ENCODE results near the gene SFXN5. TPM values are rescaled to one million over a fixed set of nuclear protein-coding genes. Genes with fewer than 3 reads are reported as not detected.
A peak's percentile ranks its signal among the peaks of the same experiment; 100 is the strongest.

SFXN5 gene
- polyA plus RNA-seq, 2 of the 4 experiments (the other 2 are of a cell fraction) = 16.7 to 19.6 TPM

GRCh38 chr2:73112913-73113854, 41.7 kb upstream of the SFXN5 start, which contains the start of gene RAB11FIP5:
TSS of gene RAB11FIP5 (minus strand) at chr2:73112948. CDS start at chr2:73112777, 171 bp downstream.
- Histone ChIP-seq H3K4me1 (peaks cover 20% of the 10 kb centered on the region), H3K27ac (peak within 1 kb of the TSS; percentile 86 to 92), H3K4me2 (peak within 1 kb of the TSS; percentile 88), H3K4me3 (peak within 1 kb of the TSS; percentile 91), H3K9me3 (no peaks in the 10 kb centered on the region)
- FAIRE-seq (no peak), DNase-seq (ENCODE audit: low read depth in 1 of 2, low spot score in 1 of 2) (peak; percentile 67 to 81), ATAC-seq (peak; percentile 77 to 88)
- WGBS (ENCODE audit: missing lambda C conversion rate) = 3% methylated on average over 41 of the region's 93 CpGs
- ChIA-PET CTCF (interaction anchor here (0.8 to 11.2 kb wide), 11 partner anchors 11 to 176 kb away, joined by 3 to 114 read pairs (median 7); no protein-coding TSS in a partner anchor), POLR2A (interaction anchor here (0.5 to 1.6 kb wide), 6 partner anchors 13 to 121 kb away, joined by 3 to 7 read pairs (median 4); partner anchors contain the start of genes CCT7 and SFXN5)
- TF ChIP-seq TFCP2L1 (CRISPR knock-in tag; IDR thresholded peaks at IDR 0.05) (peak; percentile 22; the same call in 1 of the 2 replicates), RFX5 (IDR thresholded peaks at IDR 0.05) (no peak), MAFK (IDR thresholded peaks at IDR 0.05; ENCODE audit: partially characterized antibody) (no peak), HDAC2 (IDR thresholded peaks at IDR 0.05) (0 out of 2 replicates have a peak, but pooled peaks have one; percentile 36), REST (IDR thresholded peaks at IDR 0.05) (peak; percentile 37; the same call in 1 of the 2 replicates), USF2 (IDR thresholded peaks at IDR 0.05) (peak; percentile 67), POLR2A (IDR thresholded peaks at IDR 0.05; ENCODE audit: low read length) (peak; percentile 23; the same call in 1 of the 2 replicates), FOXS1 (CRISPR knock-in tag; IDR thresholded peaks at IDR 0.05) (no peak), TP53 (CRISPR knock-in tag; IDR thresholded peaks at IDR 0.05) (0 out of 2 replicates have a peak, but pooled peaks have one; percentile 9), FOSL2 (IDR thresholded peaks at IDR 0.05) (no peak), FOSL2 (CRISPR knock-in tag; IDR thresholded peaks at IDR 0.05) (peak; percentile 73), RNF2 (IDR thresholded peaks at IDR 0.05; ENCODE audit: borderline replicate concordance, low read depth) (peak; percentile 49; the same call in 1 of the 2 replicates), EP300 (IDR thresholded peaks at IDR 0.05) (no peak), PBX3 (IDR thresholded peaks at IDR 0.05) (peak; percentile 42; the same call in 1 of the 2 replicates), MYC (IDR thresholded peaks at IDR 0.05; ENCODE audit: borderline replicate concordance, low read length) (peak; percentile 83), JUN (IDR thresholded peaks at IDR 0.05) (peak in 1 of 2 experiments; percentile 57; a peak in 2 of 5 replicates), CEBPB (IDR thresholded peaks at IDR 0.05) (no peak), MAX (IDR thresholded peaks at IDR 0.05) (peak; percentile 76), KDM5A (IDR thresholded peaks at IDR 0.05) (no peak), RARB (CRISPR knock-in tag; IDR thresholded peaks at IDR 0.05) (no peak), ESRRA (IDR thresholded peaks at IDR 0.05; ENCODE audit: borderline replicate concordance, low read length) (no peak), HEYL (CRISPR knock-in tag; IDR thresholded peaks at IDR 0.05) (no peak), MAZ (IDR thresholded peaks at IDR 0.05; ENCODE audit: borderline replicate concordance, low read depth, low read length) (no peak), HOXA7 (CRISPR knock-in tag; IDR thresholded peaks at IDR 0.05) (no peak)
- TF ChIP-seq, protein P1, sequence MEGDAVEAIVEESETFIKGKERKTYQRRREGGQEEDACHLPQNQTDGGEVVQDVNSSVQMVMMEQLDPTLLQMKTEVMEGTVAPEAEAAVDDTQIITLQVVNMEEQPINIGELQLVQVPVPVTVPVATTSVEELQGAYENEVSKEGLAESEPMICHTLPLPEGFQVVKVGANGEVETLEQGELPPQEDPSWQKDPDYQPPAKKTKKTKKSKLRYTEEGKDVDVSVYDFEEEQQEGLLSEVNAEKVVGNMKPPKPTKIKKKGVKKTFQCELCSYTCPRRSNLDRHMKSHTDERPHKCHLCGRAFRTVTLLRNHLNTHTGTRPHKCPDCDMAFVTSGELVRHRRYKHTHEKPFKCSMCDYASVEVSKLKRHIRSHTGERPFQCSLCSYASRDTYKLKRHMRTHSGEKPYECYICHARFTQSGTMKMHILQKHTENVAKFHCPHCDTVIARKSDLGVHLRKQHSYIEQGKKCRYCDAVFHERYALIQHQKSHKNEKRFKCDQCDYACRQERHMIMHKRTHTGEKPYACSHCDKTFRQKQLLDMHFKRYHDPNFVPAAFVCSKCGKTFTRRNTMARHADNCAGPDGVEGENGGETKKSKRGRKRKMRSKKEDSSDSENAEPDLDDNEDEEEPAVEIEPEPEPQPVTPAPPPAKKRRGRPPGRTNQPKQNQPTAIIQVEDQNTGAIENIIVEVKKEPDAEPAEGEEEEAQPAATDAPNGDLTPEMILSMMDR (IDR thresholded peaks at IDR 0.05) = no peak
- TF ChIP-seq, protein P2, sequence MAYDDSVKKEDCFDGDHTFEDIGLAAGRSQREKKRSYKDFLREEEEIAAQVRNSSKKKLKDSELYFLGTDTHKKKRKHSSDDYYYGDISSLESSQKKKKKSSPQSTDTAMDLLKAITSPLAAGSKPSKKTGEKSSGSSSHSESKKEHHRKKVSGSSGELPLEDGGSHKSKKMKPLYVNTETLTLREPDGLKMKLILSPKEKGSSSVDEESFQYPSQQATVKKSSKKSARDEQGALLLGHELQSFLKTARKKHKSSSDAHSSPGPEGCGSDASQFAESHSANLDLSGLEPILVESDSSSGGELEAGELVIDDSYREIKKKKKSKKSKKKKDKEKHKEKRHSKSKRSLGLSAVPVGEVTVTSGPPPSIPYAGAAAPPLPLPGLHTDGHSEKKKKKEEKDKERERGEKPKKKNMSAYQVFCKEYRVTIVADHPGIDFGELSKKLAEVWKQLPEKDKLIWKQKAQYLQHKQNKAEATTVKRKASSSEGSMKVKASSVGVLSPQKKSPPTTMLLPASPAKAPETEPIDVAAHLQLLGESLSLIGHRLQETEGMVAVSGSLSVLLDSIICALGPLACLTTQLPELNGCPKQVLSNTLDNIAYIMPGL (CRISPR knock-in tag; IDR thresholded peaks at IDR 0.05; ENCODE audit: borderline replicate concordance) = peak; percentile 83
- TF ChIP-seq, protein P3, sequence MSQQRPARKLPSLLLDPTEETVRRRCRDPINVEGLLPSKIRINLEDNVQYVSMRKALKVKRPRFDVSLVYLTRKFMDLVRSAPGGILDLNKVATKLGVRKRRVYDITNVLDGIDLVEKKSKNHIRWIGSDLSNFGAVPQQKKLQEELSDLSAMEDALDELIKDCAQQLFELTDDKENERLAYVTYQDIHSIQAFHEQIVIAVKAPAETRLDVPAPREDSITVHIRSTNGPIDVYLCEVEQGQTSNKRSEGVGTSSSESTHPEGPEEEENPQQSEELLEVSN (IDR thresholded peaks at IDR 0.05; ENCODE audit: borderline replicate concordance, low read depth) = peak; percentile 65; the same call in 1 of the 2 replicates
